Stimulated activated CD8-positive, alpha-beta memory T cell treated with anti-CD3 and anti-CD28 coated beads, Interleukin-12 subunit alpha, Interleukin-12 subunit beta, amount 100 ng/mL, for 24 hours (primary cell): ENCODE results near the gene GPR15LG.
"Not testable (repeated sequence)": the region's sequence is repeated elsewhere in the genome, so short reads cannot be mapped to it uniquely, and the experiment has no call there.

Experiments
- DNase-seq: peaks from one replicate; pipeline ENCODE4 v3.0.0-alpha.2; 2020; ENCODE audit errors: extremely low read depth

Gene GPR15LG

GRCh38 chr10:84164442-84164841, 9.2 kb upstream of the GPR15LG start:
- DNase-seq = no peak

- no peak for DNase-seq
Observed at GRCh38 chr10:84166620-84167288, 6.8 kb upstream of the GPR15LG start.

- not testable (repeated sequence) for DNase-seq
Observed at GRCh38 chr10:84167289-84167653, 6.3 kb upstream of the GPR15LG start.

- not testable (repeated sequence) for DNase-seq
Observed at GRCh38 chr10:84168382-84168781, 5.2 kb upstream of the GPR15LG start.

GRCh38 chr10:84171237-84171636, 2.4 kb upstream of the GPR15LG start:
- not testable (repeated sequence) for DNase-seq

GRCh38 chr10:84171700-84172466, 1.7 kb upstream of the GPR15LG start:
- not testable (repeated sequence) for DNase-seq

- DNase-seq = no peak
Observed at GRCh38 chr10:84172467-84173356, 889 bp upstream of the GPR15LG start.

- DNase-seq = no peak
Observed at GRCh38 chr10:84175436-84175835, 1.8 kb downstream of the GPR15LG start.

GRCh38 chr10:84176351-84176750, 2.8 kb downstream of the GPR15LG start:
- no peak for DNase-seq

GRCh38 chr10:84176836-84177474, 3.4 kb downstream of the GPR15LG start:
- DNase-seq = no peak

GRCh38 chr10:84177541-84178141, 4.0 kb downstream of the GPR15LG start:
- no peak for DNase-seq

GRCh38 chr10:84178160-84178609, 4.6 kb downstream of the GPR15LG start:
- DNase-seq = no peak

- no peak for DNase-seq
Observed at GRCh38 chr10:84179059-84179710, 5.6 kb downstream of the GPR15LG start.

GRCh38 chr10:84180386-84180785, 6.8 kb downstream of the GPR15LG start:
- DNase-seq = not testable (repeated sequence)

- no peak for DNase-seq
Observed at GRCh38 chr10:84181631-84182030, 8.0 kb downstream of the GPR15LG start.

- no peak for DNase-seq
Observed at GRCh38 chr10:84184517-84184916, 10.9 kb downstream of the GPR15LG start.

- no peak for DNase-seq
Observed at GRCh38 chr10:84185526-84186175, 12.1 kb downstream of the GPR15LG start.

GRCh38 chr10:84188815-84189214, 15.2 kb downstream of the GPR15LG start:
- DNase-seq = no peak

GRCh38 chr10:84190621-84191020, 17.0 kb downstream of the GPR15LG start:
- no peak for DNase-seq

- DNase-seq = no peak
Observed at GRCh38 chr10:84191106-84191505, 17.5 kb downstream of the GPR15LG start.
